Bronchial epithelial cell (primary cell): ENCODE results near the gene ADAMTS12. TPM values are rescaled to one million over a fixed set of nuclear protein-coding genes. Genes with fewer than 3 reads are reported as not detected.
A peak's percentile ranks its signal among the peaks of the same experiment; 100 is the strongest.

ENCODE experiments used
- DNase-seq: peaks from one replicate; pipeline ENCODE4 v3.0.0-alpha.2; 2010; ENCODE audit warnings: low read depth
- FAIRE-seq: peaks from 2 replicates; lab custom pipeline; 2011; peaks lifted over from hg19 to GRCh38; lab: Jason Lieb, UNC
- H3K27me3 ChIP-seq: 2 replicates; pipeline ENCODE4 v1.5.1; 2011; ENCODE audit warnings: low read length; ENCODE audit not compliant: control insufficient read depth, insufficient read depth
- H3K36me3 ChIP-seq: 2 replicates; pipeline ENCODE4 v1.5.1; 2011; ENCODE audit warnings: low read length; ENCODE audit not compliant: control insufficient read depth, insufficient read depth
- H3K4me3 ChIP-seq: 2 replicates; pipeline ENCODE4 v1.5.1; 2011; ENCODE audit warnings: mild to moderate bottlenecking, low read depth, low read length, control low read depth
- CTCF ChIP-seq: IDR thresholded peaks from 2 replicates; pipeline ENCODE4 v1.5.1; 2011; ENCODE audit warnings: mild to moderate bottlenecking, moderate library complexity, low read length, control low read depth, inconsistent platforms; ENCODE audit not compliant: insufficient read depth, severe bottlenecking
- total RNA-seq: library from RNA; depleted of rRNA; stranded (reverse); fragments of >200 nt; gene quantifications from 2 replicates; pipeline ENCODE4 v1.2.1, GENCODE V29; 2014

Gene ADAMTS12
- total RNA-seq, 1 donor from 2014 or later = 0.26 TPM

GRCh38 chr5:33614039-33614438, 277.8 kb downstream of the ADAMTS12 start:
- Histone ChIP-seq H3K4me3 (no peak overlapping the region), H3K27me3 (no peaks in the 10 kb centered on the region), H3K36me3 (no peaks in the 10 kb centered on the region)
- TF ChIP-seq CTCF = no peak
- DNase-seq = no peak
- no peak for FAIRE-seq

GRCh38 chr5:33612386-33612785, 279.4 kb downstream of the ADAMTS12 start:
- FAIRE-seq (no peak), DNase-seq (peak; percentile 8)

GRCh38 chr5:33611877-33612276, 279.9 kb downstream of the ADAMTS12 start:
- H3K27me3 ChIP-seq = no peaks in the 10 kb centered on the region
- H3K36me3 ChIP-seq = no peaks in the 10 kb centered on the region
- FAIRE-seq (no peak), DNase-seq (peak; percentile 2)
- TF ChIP-seq CTCF = no peak
- H3K4me3 ChIP-seq = no peak overlapping the region

More at GRCh38 chr5:33612386-33612785, 279.4 kb downstream of the ADAMTS12 start:
- Histone ChIP-seq H3K27me3 (no peaks in the 10 kb centered on the region), H3K4me3 (no peak overlapping the region), H3K36me3 (no peaks in the 10 kb centered on the region)
- TF ChIP-seq CTCF = no peak

- no peak overlapping the region for H3K4me3 ChIP-seq
- no peak for TF ChIP-seq CTCF
- FAIRE-seq (no peak), DNase-seq (no peak)
- no peaks in the 10 kb centered on the region for H3K27me3 ChIP-seq
- H3K36me3 ChIP-seq = no peaks in the 10 kb centered on the region
Measured at GRCh38 chr5:33608344-33609041, 283.3 kb downstream of the ADAMTS12 start.

GRCh38 chr5:33604503-33604902, 287.3 kb downstream of the ADAMTS12 start:
- TF ChIP-seq CTCF = no peak
- H3K4me3 ChIP-seq = no peak overlapping the region
- no peaks in the 10 kb centered on the region for H3K36me3 ChIP-seq
- DNase-seq (no peak), FAIRE-seq (no peak)
- H3K27me3 ChIP-seq = no peaks in the 10 kb centered on the region

- FAIRE-seq = no peak
- Histone ChIP-seq H3K36me3 (no peaks in the 10 kb centered on the region), H3K27me3 (no peaks in the 10 kb centered on the region), H3K4me3 (no peak overlapping the region)
- TF ChIP-seq CTCF = no peak
- no peak for DNase-seq
Measured at GRCh38 chr5:33601881-33602280, 289.9 kb downstream of the ADAMTS12 start.
